HG02571 (cell line): ENCODE measurements around the gene MSX1.
A peak's percentile ranks its signal among the peaks of the same experiment; 100 is the strongest.
"Not testable (repeated sequence)": the region's sequence is repeated elsewhere in the genome, so short reads cannot be mapped to it uniquely, and the experiment has no call there.

Experiments
- ATAC-seq: cut with Tn5 transposase; IDR thresholded peaks from one replicate; pipeline ENCODE4 v1.9.1; 2021; ENCODE audit warnings: mild to moderate bottlenecking, moderate library complexity; ENCODE audit not compliant: unreplicated experiment

MSX1 gene

GRCh38 chr4:4859325-4859798 lies at the start of gene MSX1:
MSX1 (plus strand) TSS chr4:4859665; CDS start chr4:4859900, 235 bp downstream.
- peak; percentile 88 for ATAC-seq

GRCh38 chr4:4810092-4810774 lies 49.2 kb upstream of the MSX1 start:
- no peak for ATAC-seq

GRCh38 chr4:4810778-4811177 lies 48.7 kb upstream of the MSX1 start:
- no peak for ATAC-seq

- no peak for ATAC-seq
Measured at GRCh38 chr4:4812145-4812794, 47.2 kb upstream of the MSX1 start.

- no peak for ATAC-seq
Measured at GRCh38 chr4:4818415-4819212, 40.9 kb upstream of the MSX1 start.

GRCh38 chr4:4819213-4819606 lies 40.3 kb upstream of the MSX1 start:
- ATAC-seq, result no peak

GRCh38 chr4:4820261-4820660 lies 39.2 kb upstream of the MSX1 start:
- ATAC-seq, result no peak

GRCh38 chr4:4820739-4821138 lies 38.7 kb upstream of the MSX1 start:
- no peak for ATAC-seq

- ATAC-seq, result no peak
Measured at GRCh38 chr4:4821577-4821976, 37.9 kb upstream of the MSX1 start.

GRCh38 chr4:4822286-4822685 lies 37.2 kb upstream of the MSX1 start:
- not testable (repeated sequence) for ATAC-seq

GRCh38 chr4:4823621-4824162 lies 35.8 kb upstream of the MSX1 start:
- ATAC-seq, result no peak

- no peak for ATAC-seq
Measured at GRCh38 chr4:4824232-4824631, 35.2 kb upstream of the MSX1 start.

GRCh38 chr4:4825431-4825830 lies 34.0 kb upstream of the MSX1 start:
- no peak for ATAC-seq

GRCh38 chr4:4829837-4830236 lies 29.6 kb upstream of the MSX1 start:
- ATAC-seq, result no peak

GRCh38 chr4:4831266-4831665 lies 28.2 kb upstream of the MSX1 start:
- no peak for ATAC-seq

- ATAC-seq, result no peak
Measured at GRCh38 chr4:4831825-4832224, 27.6 kb upstream of the MSX1 start.

- no peak for ATAC-seq
Measured at GRCh38 chr4:4836044-4836443, 23.4 kb upstream of the MSX1 start.

GRCh38 chr4:4837316-4837715 lies 22.1 kb upstream of the MSX1 start:
- ATAC-seq, result no peak

GRCh38 chr4:4838051-4838935 lies 21.2 kb upstream of the MSX1 start:
- ATAC-seq, result no peak
